Ramos (cell line): ENCODE data around the gene MEF2D.

Experiments
- in situ Hi-C: fragments of 300-500 bp; cut with MboI; formaldehyde crosslinking; loops from one replicate; pipeline ENCODE4 v1.14.3; 2022; ENCODE audit warnings: low sequenced_read_pairs; ENCODE audit not compliant: unreplicated experiment

Gene MEF2D

DNA sequence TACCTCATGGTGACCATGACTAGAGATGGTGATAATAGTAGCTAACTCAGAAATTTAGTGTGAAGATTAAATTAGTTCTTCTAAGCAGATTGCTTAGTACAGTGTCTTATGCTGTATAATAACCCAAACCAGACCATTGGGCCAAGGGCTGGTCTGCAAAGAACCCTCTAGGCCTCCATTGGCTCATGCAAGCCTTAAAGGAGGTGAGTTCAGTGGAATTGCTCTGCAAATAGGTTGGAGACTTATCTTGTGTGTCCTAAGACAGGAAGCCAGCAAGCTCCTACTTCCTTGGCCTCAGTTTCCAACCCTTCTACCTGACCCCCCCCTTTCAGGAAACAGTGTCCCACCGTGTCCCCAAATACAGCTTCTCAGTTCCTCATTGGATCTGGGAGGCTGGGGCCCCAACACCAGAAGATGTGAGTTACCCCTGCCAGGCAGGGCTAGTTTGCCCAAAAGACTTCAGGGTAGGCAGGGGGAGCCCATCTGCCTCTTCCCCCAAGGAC, 1.9 kb upstream of the MEF2D start:
- in situ Hi-C loops: no loop called here

- in situ Hi-C loops: no loop called here
These were observed 375 bp upstream of the MEF2D start for GRCh38 chr1:156500793-156501506.

- in situ Hi-C loops: loop anchor here (25.0 kb wide), 1 partner anchor 1638 kb away; the partner anchor contains the start of gene KCNN3
These were observed 583 bp downstream of the MEF2D start for GRCh38 chr1:156499842-156500542.

DNA sequence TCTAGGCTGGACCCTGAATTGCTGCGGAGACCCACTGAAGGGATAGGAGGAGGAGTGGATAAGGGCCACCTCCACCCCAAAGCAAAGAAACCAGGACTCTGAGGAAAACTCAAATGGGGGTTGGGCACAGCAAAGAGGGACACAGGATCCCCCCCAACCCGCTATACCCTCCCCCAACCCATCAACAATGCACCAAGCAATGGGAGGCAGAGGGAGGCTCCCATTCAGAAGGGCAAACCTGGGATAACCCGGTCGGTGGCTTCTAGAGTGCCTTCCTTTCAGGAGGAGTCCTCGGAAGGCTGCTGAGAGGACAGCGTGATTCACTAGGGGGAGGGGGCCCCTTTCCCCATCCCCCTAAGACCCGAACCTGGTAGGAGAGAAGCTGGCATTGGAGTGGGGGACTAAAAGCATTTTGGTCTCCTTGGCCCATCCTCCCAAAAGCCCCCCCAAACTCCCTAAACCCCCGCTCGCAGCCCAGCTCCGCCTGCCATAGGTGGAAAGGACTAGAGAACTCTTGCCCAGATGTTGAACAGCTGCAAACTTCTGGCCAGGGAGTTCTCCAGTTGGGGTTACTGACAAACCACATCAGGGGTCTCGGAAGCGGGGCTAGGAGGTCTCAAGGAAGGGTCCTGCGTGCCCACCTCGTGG, 1.3 kb downstream of the MEF2D start:
- in situ Hi-C loops: loop anchor here (25.0 kb wide), 1 partner anchor 1637 kb away; the partner anchor contains the start of gene KCNN3

GRCh38 chr1:156498432-156499193, 2.0 kb downstream of the MEF2D start:
- in situ Hi-C loops: loop anchor here (25.0 kb wide), 1 partner anchor 1636 kb away; the partner anchor contains the start of gene KCNN3

DNA sequence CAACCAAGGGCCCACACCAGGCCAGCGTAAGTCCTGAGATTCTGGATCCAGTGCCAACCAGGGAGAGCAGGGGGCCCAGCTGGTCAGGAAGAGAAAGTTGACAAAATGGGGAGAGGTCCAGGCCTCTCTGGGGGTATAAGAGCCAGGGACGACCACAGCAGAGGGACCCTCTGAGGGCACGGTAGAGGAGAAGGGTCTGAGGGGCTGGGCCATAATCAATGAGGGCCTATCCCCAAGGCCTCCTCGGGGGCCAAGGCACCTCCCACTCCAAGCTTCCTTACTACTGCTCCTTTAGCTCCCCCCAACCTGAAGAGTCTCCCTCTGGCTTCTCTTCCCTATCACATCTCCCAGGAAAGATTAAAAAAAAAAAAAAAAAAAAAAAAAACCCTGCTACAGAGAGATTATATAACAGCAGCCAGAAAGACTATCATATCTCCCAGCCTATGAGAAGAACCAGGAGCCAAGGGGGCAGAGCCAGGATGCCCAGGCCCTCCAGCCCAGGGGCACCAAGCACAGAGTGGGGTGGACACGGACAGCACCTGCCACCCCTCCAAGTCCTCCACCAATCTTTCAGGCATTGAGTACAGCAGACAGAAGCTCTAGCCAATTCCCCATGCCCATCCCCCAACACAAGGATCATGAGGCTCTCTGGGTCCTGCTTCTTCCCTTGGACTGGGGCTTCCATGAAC, 2.7 kb downstream of the MEF2D start:
- in situ Hi-C loops: loop anchor here (25.0 kb wide), 1 partner anchor 1636 kb away; the partner anchor contains the start of gene KCNN3

DNA sequence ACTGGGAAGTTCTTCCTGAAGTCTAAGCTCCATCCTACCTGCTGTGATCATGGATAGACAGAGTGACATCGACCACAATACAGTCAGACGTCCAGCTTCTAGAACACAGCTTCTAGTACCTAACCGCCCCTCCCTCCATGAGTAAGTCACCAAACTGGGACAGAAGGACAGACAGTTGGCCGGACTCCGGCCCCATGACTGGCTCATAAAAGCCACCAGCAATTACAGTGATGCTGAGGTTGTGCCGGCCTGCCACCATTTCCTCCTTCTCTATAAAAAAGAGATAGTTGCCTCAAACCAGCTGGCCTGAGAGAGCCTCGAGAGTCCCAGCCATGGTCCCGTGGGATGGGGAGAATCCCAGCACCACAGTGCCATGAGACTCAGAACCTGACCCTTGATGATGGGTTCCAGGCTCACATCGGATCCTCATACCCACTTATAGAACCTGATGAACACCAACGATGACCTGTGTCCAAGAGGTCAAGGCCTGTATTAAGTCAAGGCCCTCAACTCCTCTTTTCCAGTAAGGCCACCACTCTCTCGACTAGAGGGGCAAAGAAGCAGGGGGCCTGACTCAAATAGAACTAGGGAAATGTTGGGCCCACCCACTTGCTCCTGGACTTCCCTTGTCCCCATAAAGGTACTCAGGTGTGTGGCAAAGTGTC, 3.4 kb downstream of the MEF2D start:
- in situ Hi-C loops: loop anchor here (25.0 kb wide), 1 partner anchor 1635 kb away; the partner anchor contains the start of gene KCNN3

- in situ Hi-C loops: loop anchor here (25.0 kb wide), 1 partner anchor 1634 kb away; the partner anchor contains the start of gene KCNN3
These were observed 4.3 kb downstream of the MEF2D start for GRCh38 chr1:156496211-156496761.

- in situ Hi-C loops: loop anchor here (25.0 kb wide), 1 partner anchor 1633 kb away; the partner anchor contains the start of gene KCNN3
These were observed 5.0 kb downstream of the MEF2D start for GRCh38 chr1:156495401-156496140.

GRCh38 chr1:156494309-156494895, 6.2 kb downstream of the MEF2D start:
- in situ Hi-C loops: loop anchor here (25.0 kb wide), 1 partner anchor 1632 kb away; the partner anchor contains the start of gene KCNN3

- in situ Hi-C loops: loop anchor here (25.0 kb wide), 1 partner anchor 1631 kb away; the partner anchor contains the start of gene KCNN3
These were observed 6.8 kb downstream of the MEF2D start for GRCh38 chr1:156493742-156494141.

- in situ Hi-C loops: loop anchor here (25.0 kb wide), 1 partner anchor 1631 kb away; the partner anchor contains the start of gene KCNN3
These were observed 7.4 kb downstream of the MEF2D start for GRCh38 chr1:156493154-156493631.

DNA sequence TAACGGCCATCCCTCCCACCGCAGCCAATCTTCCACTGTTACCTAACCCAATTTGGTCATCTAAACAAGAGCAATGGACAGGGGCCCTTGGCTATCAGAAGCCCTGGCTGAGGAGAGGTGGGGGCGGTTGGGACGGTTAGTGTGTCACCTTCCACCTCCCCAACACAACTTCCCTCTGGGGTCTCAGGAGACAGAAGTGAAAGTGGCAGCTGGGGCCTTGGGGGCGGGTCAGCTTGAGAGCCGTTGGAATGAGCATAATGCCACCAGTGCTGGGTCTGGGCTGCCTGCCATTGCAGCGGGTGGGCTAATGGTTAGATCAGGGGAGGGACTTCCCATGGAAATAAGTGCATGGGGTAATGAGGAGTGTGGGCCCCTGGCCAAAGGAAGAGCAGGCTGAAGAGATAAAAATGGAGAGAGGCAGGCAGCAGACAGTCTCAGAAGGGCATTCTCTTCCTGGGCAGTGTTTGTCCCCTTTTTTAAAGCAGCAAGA, 7.9 kb downstream of the MEF2D start:
- in situ Hi-C loops: loop anchor here (25.0 kb wide), 1 partner anchor 1630 kb away; the partner anchor contains the start of gene KCNN3

DNA sequence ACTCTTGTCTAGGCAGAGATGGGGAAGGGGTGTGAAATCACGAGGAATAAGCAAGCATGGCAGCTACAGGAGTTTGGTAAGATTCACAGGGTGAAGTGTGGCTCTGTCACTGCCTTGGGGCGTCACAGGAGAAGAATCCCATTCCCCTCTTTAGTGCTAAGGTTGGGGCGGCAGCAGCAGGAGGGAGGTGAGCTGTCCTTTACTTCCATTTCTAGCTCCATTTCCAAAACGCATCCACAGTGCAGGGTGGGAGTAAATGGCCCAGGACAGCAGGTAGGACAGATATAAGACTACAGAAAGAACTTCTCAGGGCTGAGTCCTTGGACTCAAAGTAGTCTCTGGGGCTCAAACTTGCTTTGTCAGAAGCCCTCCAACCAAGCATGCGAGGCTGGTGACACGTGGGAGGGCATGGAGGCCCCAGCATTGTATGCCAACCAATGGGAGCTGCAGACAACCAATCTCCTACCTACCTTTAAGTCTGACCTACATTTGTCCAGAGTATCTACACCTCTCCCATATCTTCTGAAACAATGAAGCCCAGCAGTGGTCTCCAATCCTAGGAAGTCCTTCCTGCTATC, 8.5 kb downstream of the MEF2D start:
- in situ Hi-C loops: loop anchor here (25.0 kb wide), 1 partner anchor 1630 kb away; the partner anchor contains the start of gene KCNN3

GRCh38 chr1:156491151-156491949, 9.2 kb downstream of the MEF2D start:
- in situ Hi-C loops: loop anchor here (25.0 kb wide), 1 partner anchor 1629 kb away; the partner anchor contains the start of gene KCNN3
